Esophagus muscularis mucosa (tissue), 4 donors: ENCODE measurements around the gene ATP9A. TPM values are rescaled to one million over a fixed set of nuclear protein-coding genes. Genes with fewer than 3 reads are reported as not detected.

Experiments used
- DNase-seq: peaks from one replicate; pipeline ENCODE4 v3.0.0-alpha.2; 2017; ENCODE audit errors: extremely low spot score
- H3K27ac ChIP-seq, 4 donors: fragments of 200-600 bp; sonication (generic); replicated peaks in 1 of 4; 1 replicate in 3 of 4; 2 replicates in 1 of 4; pipeline ENCODE4 v1.5.1; 2016 to 2019; ENCODE audit warnings: mild to moderate bottlenecking in 1 of 4
- H3K27me3 ChIP-seq, 4 donors: fragments of 200-600 bp; sonication (generic); one replicate each; pipeline versions ENCODE4 v1.5.1 to v1.6.0; 2016 to 2019
- H3K36me3 ChIP-seq, 4 donors: fragments of 200-600 bp; sonication (generic); one replicate each; pipeline ENCODE4 v1.5.1; 2016 to 2019
- H3K4me1 ChIP-seq, 4 donors: fragments of 200-600 bp; sonication (generic); one replicate each; pipeline ENCODE4 v1.5.1; 2016 to 2019
- H3K4me3 ChIP-seq, 4 donors: fragments of 200-600 bp; sonication (generic); 1 replicate in 2 of 4; 2 replicates in 2 of 4; pipeline ENCODE4 v1.5.1; 2016 to 2019; ENCODE audit warnings: mild to moderate bottlenecking in 4 of 4, moderate library complexity in 1 of 4
- H3K9me3 ChIP-seq, 4 donors: fragments of 200-600 bp; sonication (generic); 1 replicate in 3 of 4; 2 replicates in 1 of 4; pipeline ENCODE4 v1.5.1; 2016 to 2019
- CTCF ChIP-seq, 3 experiments: fragments of 200-600 bp in 2 of 3; fragments of 450-650 bp in 1 of 3; sonication (generic) in 2 of 3; IDR thresholded peaks; one replicate each; pipeline ENCODE4 v1.5.1; 2017 to 2019; ENCODE audit warnings: antibody characterized with exemption in 3 of 3, mild to moderate bottlenecking in 2 of 3, moderate library complexity in 1 of 3
- EP300 ChIP-seq: sonication (generic); formaldehyde crosslinking; IDR thresholded peaks from one replicate; pipeline ENCODE4 v1.6.1; 2017; ENCODE audit warnings: antibody characterized with exemption
- POLR2A ChIP-seq: fragments of 450-650 bp; IDR thresholded peaks from one replicate; pipeline ENCODE4 v1.6.1; 2017; ENCODE audit warnings: antibody characterized with exemption, moderate library complexity, mild to moderate bottlenecking, low read depth
- POLR2AphosphoS5 ChIP-seq, 2 donors: sonication (generic); formaldehyde crosslinking; IDR thresholded peaks; one replicate each; pipeline ENCODE4 v1.6.1; 2017; ENCODE audit warnings: antibody characterized with exemption in 2 of 2
- WGBS: methylation state at CpG from one replicate; pipeline ENCODE4 v1.1.5; 2018; 5-methylcytosine and 5-hydroxymethylcytosine counted together
- intact Hi-C: fragments of 100-400 bp; cut with DNase I; formaldehyde crosslinking; loops from one replicate; pipeline ENCODE4 v1.15.1; 2023
- total RNA-seq, 4 donors: library from RNA; depleted of rRNA; stranded (reverse); fragments of >200 nt; gene quantifications; one replicate each; pipeline versions ENCODE4 v1.1.0 to v1.2.1, GENCODE V29; 2016

ATP9A gene
- total RNA-seq, 4 donors from 2014 or later = 44.4 to 70.9 (median 56.0) TPM

DNA sequence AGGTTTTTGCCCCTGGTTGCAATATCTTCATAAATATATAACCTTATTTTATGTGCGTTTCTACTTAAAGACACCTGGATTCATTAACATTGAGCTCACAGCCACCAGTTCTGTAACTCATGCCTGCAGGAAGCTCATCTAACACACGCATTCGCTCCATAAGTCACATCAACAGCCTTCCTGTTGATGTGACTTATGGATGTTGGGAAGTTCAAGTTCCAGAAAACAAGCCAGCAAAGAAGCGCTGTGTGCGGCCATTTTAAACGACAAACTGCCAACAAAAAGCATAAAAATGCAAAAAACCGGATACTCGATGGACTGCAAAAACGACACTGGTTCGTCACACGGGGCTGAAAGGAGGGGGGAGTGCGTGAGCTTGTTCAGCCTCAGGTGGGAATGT lies 147.8 kb downstream of the ATP9A start:
- no peak overlapping the region for H3K27ac ChIP-seq
- H3K9me3 ChIP-seq = no peaks in the 10 kb centered on the region
- TF ChIP-seq POLR2AphosphoS5 (IDR thresholded peaks at IDR 0.05) (no peak), POLR2A (no peak), EP300 (no peak), CTCF (IDR thresholded peaks at IDR 0.05) (no peak)
- WGBS = 92% methylated on average over 12 of the region's 12 CpGs
- H3K4me1 ChIP-seq = no peaks in the 10 kb centered on the region
- H3K27me3 ChIP-seq = no peaks in the 10 kb centered on the region
- intact Hi-C loops = no loop called here
- H3K4me3 ChIP-seq = no peak overlapping the region
- DNase-seq = no peak
- H3K36me3 ChIP-seq = peaks cover 10 to 76% (median 44%) of the 10 kb centered on the region in 4 donors

GRCh38 chr20:51616060-51616459 lies 152.1 kb downstream of the ATP9A start:
- Histone ChIP-seq H3K27me3 (no peaks in the 10 kb centered on the region), H3K4me3 (no peak overlapping the region), H3K36me3 (peaks cover 10 to 71% (median 40%) of the 10 kb centered on the region in 4 donors), H3K4me1 (peaks cover 0 to 2% (median 0%) of the 10 kb centered on the region in 4 donors), H3K27ac (no peak overlapping the region), H3K9me3 (no peaks in the 10 kb centered on the region)
- DNase-seq = no peak
- TF ChIP-seq CTCF (IDR thresholded peaks at IDR 0.05) (no peak), POLR2AphosphoS5 (IDR thresholded peaks at IDR 0.05) (no peak)
- intact Hi-C loops = no loop called here
- 83% methylated on average over 3 of the region's 3 CpGs for WGBS

- intact Hi-C loops = no loop called here
- peaks cover 10 to 74% (median 46%) of the 10 kb centered on the region in 4 donors for H3K36me3 ChIP-seq
- no peaks in the 10 kb centered on the region for H3K9me3 ChIP-seq
- peaks cover 0 to 8% (median 2%) of the 10 kb centered on the region in 4 donors for H3K4me1 ChIP-seq
- no peak overlapping the region for H3K27ac ChIP-seq
- WGBS = 76% methylated on average over 6 of the region's 6 CpGs
- H3K4me3 ChIP-seq = no peak overlapping the region
- DNase-seq = no peak
- TF ChIP-seq CTCF (IDR thresholded peaks at IDR 0.05) (no peak), POLR2A (no peak), POLR2AphosphoS5 (IDR thresholded peaks at IDR 0.05) (no peak), EP300 (no peak)
- H3K27me3 ChIP-seq = no peaks in the 10 kb centered on the region
Observed at GRCh38 chr20:51614687-51615086, 153.5 kb downstream of the ATP9A start.

DNA sequence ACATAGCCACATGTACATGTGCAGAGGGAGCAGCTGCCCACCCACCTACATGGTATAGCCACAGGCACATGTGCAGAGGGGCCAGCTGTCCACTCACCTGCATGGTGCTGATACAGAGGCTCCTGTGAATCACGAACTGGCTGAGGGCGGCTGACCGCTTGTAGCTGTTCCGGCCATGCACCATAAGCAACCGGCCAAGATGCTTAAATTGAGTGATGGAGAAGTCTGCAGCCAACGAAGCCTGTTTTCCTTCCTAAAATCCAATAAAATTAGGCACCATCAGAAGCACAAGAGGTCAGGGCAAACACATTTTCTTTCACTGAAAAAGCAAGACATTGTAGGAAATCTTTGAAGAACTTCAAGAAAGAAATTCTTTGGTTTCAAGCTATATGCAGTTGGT lies 154.6 kb downstream of the ATP9A start:
- H3K27me3 ChIP-seq = no peaks in the 10 kb centered on the region
- peaks cover 10 to 79% (median 51%) of the 10 kb centered on the region in 4 donors for H3K36me3 ChIP-seq
- WGBS = 91% methylated on average over 5 of the region's 6 CpGs
- peaks cover 0 to 8% (median 2%) of the 10 kb centered on the region in 4 donors for H3K4me1 ChIP-seq
- no peaks in the 10 kb centered on the region for H3K9me3 ChIP-seq
- no peak for DNase-seq
- intact Hi-C loops = no loop called here
- H3K27ac ChIP-seq = no peak overlapping the region
- no peak for TF ChIP-seq CTCF (IDR thresholded peaks at IDR 0.05)
- TF ChIP-seq POLR2A = no peak
- no peak for TF ChIP-seq POLR2AphosphoS5 (IDR thresholded peaks at IDR 0.05)
- TF ChIP-seq EP300 = no peak
- H3K4me3 ChIP-seq = no peak overlapping the region

DNA sequence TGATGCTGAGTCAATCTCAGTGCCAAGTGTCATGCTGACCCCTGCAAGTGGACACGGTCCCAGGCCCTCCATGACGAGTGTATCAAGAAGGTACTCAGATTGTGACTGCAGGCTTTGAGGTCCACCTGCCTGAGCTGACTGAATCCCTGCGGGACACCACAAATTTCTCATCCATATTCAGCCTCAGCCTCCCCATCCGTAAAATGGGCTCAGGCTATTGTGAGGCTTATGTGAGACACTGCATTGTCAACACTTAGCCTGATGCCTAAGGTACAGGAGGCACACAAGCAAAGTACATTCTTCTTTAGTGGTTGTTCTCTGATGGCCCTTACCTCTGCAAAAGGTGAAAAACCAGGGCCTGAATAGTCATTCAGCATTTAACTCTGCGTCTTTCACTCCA lies 155.3 kb downstream of the ATP9A start:
- no peak for TF ChIP-seq CTCF (IDR thresholded peaks at IDR 0.05)
- no peak for TF ChIP-seq POLR2AphosphoS5 (IDR thresholded peaks at IDR 0.05)
- no peak for TF ChIP-seq EP300
- no peak for TF ChIP-seq POLR2A
- WGBS = 93% methylated on average over 4 of the region's 5 CpGs
- Histone ChIP-seq H3K36me3 (peaks cover 10 to 79% (median 51%) of the 10 kb centered on the region in 4 donors), H3K27me3 (no peaks in the 10 kb centered on the region), H3K4me1 (peaks cover 0 to 8% (median 2%) of the 10 kb centered on the region in 4 donors), H3K27ac (no peak overlapping the region), H3K9me3 (no peaks in the 10 kb centered on the region), H3K4me3 (no peak overlapping the region)
- DNase-seq = no peak
- intact Hi-C loops = no loop called here
